Measurements from ENCODE around the gene TMEM179B. TPM values are rescaled to one million over a fixed set of nuclear protein-coding genes. Genes with fewer than 3 reads are reported as not detected.
"Not testable (repeated sequence)": the region's sequence is repeated elsewhere in the genome, so short reads cannot be mapped to it uniquely, and the experiment has no call there.

TMEM179B gene
- total RNA-seq, 1 donor from 2014 or later, result 34.6 TPM

- H3K9me3 Mint-ChIP-seq; intact Hi-C loops (cut with micrococcal nuclease); DNase-seq (ENCODE audit: low spot score); H3K4me3 Mint-ChIP-seq (ENCODE audit: low read depth); H3K27ac Mint-ChIP-seq; H3K27me3 Mint-ChIP-seq (ENCODE audit: low read depth): not testable (repeated sequence)
- peaks cover 48% of the 10 kb centered on the region for H3K36me3 Mint-ChIP-seq (ENCODE audit: low read depth)
- peaks cover 13% of the 10 kb centered on the region for H3K4me1 Mint-ChIP-seq (ENCODE audit: low read depth)
These were observed 40.9 kb downstream of the TMEM179B start for GRCh38 chr11:62828130-62828529.

GRCh38 chr11:62830904-62831519, 43.8 kb downstream of the TMEM179B start:
- intact Hi-C loops (cut with micrococcal nuclease), result loop anchor here (1.0 to 5.0 kb wide), 4 partner anchors 8 to 124 kb away; partner anchors contain the start of genes BSCL2, GNG3, NXF1 and WDR74
- no peak for DNase-seq (ENCODE audit: low spot score)
- Mint-ChIP-seq H3K27ac (peak overlapping the region; percentile 99), H3K9me3 (no peaks in the 10 kb centered on the region), H3K4me1 (ENCODE audit: low read depth) (peaks cover 21% of the 10 kb centered on the region), H3K4me3 (ENCODE audit: low read depth) (peak overlapping the region; percentile 94), H3K36me3 (ENCODE audit: low read depth) (peaks cover 46% of the 10 kb centered on the region), H3K27me3 (ENCODE audit: low read depth) (no peaks in the 10 kb centered on the region)

- peak within 1 kb of the TSS; percentile 99 for H3K27ac Mint-ChIP-seq
- peaks cover 52% of the 10 kb centered on the region for H3K36me3 Mint-ChIP-seq (ENCODE audit: low read depth)
- intact Hi-C loops (cut with micrococcal nuclease), result loop anchor here (1.0 to 5.0 kb wide), 5 partner anchors 8 to 124 kb away; partner anchors contain the start of genes BSCL2, GNG3, NXF1 and TMEM179B
- peak; percentile 99 for DNase-seq (ENCODE audit: low spot score)
- peaks cover 23% of the 10 kb centered on the region for H3K4me1 Mint-ChIP-seq (ENCODE audit: low read depth)
- no peaks in the 10 kb centered on the region for H3K9me3 Mint-ChIP-seq
- H3K4me3 Mint-ChIP-seq (ENCODE audit: low read depth), result peak within 1 kb of the TSS; percentile 94
- no peaks in the 10 kb centered on the region for H3K27me3 Mint-ChIP-seq (ENCODE audit: low read depth)
These were observed 44.5 kb downstream of the TMEM179B start, which contains the start of gene STX5 for GRCh38 chr11:62831520-62832335. STX5 (minus strand) TSS chr11:62832051; CDS start chr11:62831243, 808 bp downstream.

GRCh38 chr11:62832336-62833234, 45.4 kb downstream of the TMEM179B start, which contains the start of gene TEX54:
TEX54 (minus strand) TSS chr11:62832841.
- intact Hi-C loops (cut with micrococcal nuclease), result loop anchor here (1.0 to 5.0 kb wide), 2 partner anchors 45 to 125 kb away; partner anchors contain the start of genes BSCL2, GNG3 and TMEM179B
- Mint-ChIP-seq H3K36me3 (ENCODE audit: low read depth) (peaks cover 48% of the 10 kb centered on the region), H3K27ac (peak within 1 kb of the TSS; percentile 99), H3K27me3 (ENCODE audit: low read depth) (no peaks in the 10 kb centered on the region), H3K4me1 (ENCODE audit: low read depth) (peaks cover 26% of the 10 kb centered on the region), H3K9me3 (no peaks in the 10 kb centered on the region), H3K4me3 (ENCODE audit: low read depth) (peak within 1 kb of the TSS; percentile 94)
- DNase-seq (ENCODE audit: low spot score), result no peak

- H3K36me3 Mint-ChIP-seq (ENCODE audit: low read depth), result peaks cover 54% of the 10 kb centered on the region
- H3K4me3 Mint-ChIP-seq (ENCODE audit: low read depth), result no peak overlapping the region
- peaks cover 34% of the 10 kb centered on the region for H3K4me1 Mint-ChIP-seq (ENCODE audit: low read depth)
- no peaks in the 10 kb centered on the region for H3K9me3 Mint-ChIP-seq
- intact Hi-C loops (cut with micrococcal nuclease), result no loop called here
- no peak for DNase-seq (ENCODE audit: low spot score)
- no peaks in the 10 kb centered on the region for H3K27me3 Mint-ChIP-seq (ENCODE audit: low read depth)
- peak overlapping the region; percentile 24 for H3K27ac Mint-ChIP-seq
These were observed 48.1 kb downstream of the TMEM179B start for GRCh38 chr11:62835336-62835735.

GRCh38 chr11:62839050-62839945, 52.1 kb downstream of the TMEM179B start, which contains the start of gene WDR74:
WDR74 (minus strand) TSS chr11:62839590; CDS start chr11:62839570, 20 bp downstream.
- H3K36me3 Mint-ChIP-seq (ENCODE audit: low read depth), result peaks cover 35% of the 10 kb centered on the region
- no peak within 1 kb of the TSS for H3K4me3 Mint-ChIP-seq (ENCODE audit: low read depth)
- peak; percentile 89 for DNase-seq (ENCODE audit: low spot score)
- H3K4me1 Mint-ChIP-seq (ENCODE audit: low read depth), result peaks cover 21% of the 10 kb centered on the region
- intact Hi-C loops (cut with micrococcal nuclease), result loop anchor here (1.0 kb wide), 4 partner anchors 8 to 68 kb away; partner anchors contain the start of genes NXF1, TAF6L and TMEM179B
- no peaks in the 10 kb centered on the region for H3K9me3 Mint-ChIP-seq
- H3K27ac Mint-ChIP-seq, result no peak within 1 kb of the TSS
- no peaks in the 10 kb centered on the region for H3K27me3 Mint-ChIP-seq (ENCODE audit: low read depth)

Other genes starting within 250 kb of the TMEM179B start
- gene AHNAK, start 240.6 kb upstream of the TMEM179B start, total RNA-seq, result 105 and 108 TPM in 2 replicates
- gene EEF1G, start 213.5 kb upstream of the TMEM179B start, total RNA-seq, result 1,369 and 1,395 TPM in 2 replicates
- gene TUT1, start 195.9 kb upstream of the TMEM179B start, total RNA-seq, result 29.9 and 41.7 TPM in 2 replicates
- gene MTA2, start 185.5 kb upstream of the TMEM179B start, total RNA-seq, result 201 and 215 TPM in 2 replicates
- gene EML3, start 174.6 kb upstream of the TMEM179B start, total RNA-seq, result 144 and 146 TPM in 2 replicates
- gene ROM1, start 174.1 kb upstream of the TMEM179B start, total RNA-seq, result 1.4 and 2.8 TPM in 2 replicates
- gene B3GAT3, start 165.4 kb upstream of the TMEM179B start, total RNA-seq, result 70.0 and 81.4 TPM in 2 replicates
- 274 and 279 TPM in 2 replicates for gene GANAB, start 140.8 kb upstream of the TMEM179B start, total RNA-seq
- 35.2 and 35.7 TPM in 2 replicates for gene INTS5, start 134.1 kb upstream of the TMEM179B start, total RNA-seq
- 118 and 130 TPM in 2 replicates for gene C11orf98, start 122.2 kb upstream of the TMEM179B start, total RNA-seq
- gene CSKMT, start 122.1 kb upstream of the TMEM179B start, total RNA-seq, result 45.4 and 47.2 TPM in 2 replicates
- 8.0 and 9.5 TPM in 2 replicates for gene UQCC3, start 115.7 kb upstream of the TMEM179B start, total RNA-seq
- gene LBHD1, start 115.1 kb upstream of the TMEM179B start, total RNA-seq, result 21.4 and 21.7 TPM in 2 replicates
- gene UBXN1, start 108.3 kb upstream of the TMEM179B start, total RNA-seq, result 119 and 127 TPM in 2 replicates
- 0.18 and 0.23 TPM in 2 replicates for gene LRRN4CL, start 97.9 kb upstream of the TMEM179B start, total RNA-seq
- 28.7 and 32.8 TPM in 2 replicates for gene BSCL2, start 80.0 kb upstream of the TMEM179B start, total RNA-seq
- gene GNG3, start 79.7 kb upstream of the TMEM179B start, total RNA-seq, result not detected in 2 replicates
- gene HNRNPUL2, start 59.9 kb upstream of the TMEM179B start, total RNA-seq, result 62.6 and 63.5 TPM in 2 replicates
- 35.4 and 39.4 TPM in 2 replicates for gene TTC9C, start 58.9 kb upstream of the TMEM179B start, total RNA-seq
- gene ZBTB3, start 33.2 kb upstream of the TMEM179B start, total RNA-seq, result 7.3 and 9.3 TPM in 2 replicates
- 122 and 128 TPM in 2 replicates for gene POLR2G, start 25.8 kb upstream of the TMEM179B start, total RNA-seq
- 17.6 and 21.0 TPM in 2 replicates for gene TAF6L, start 16.0 kb upstream of the TMEM179B start, total RNA-seq
- 13.4 and 14.0 TPM in 2 replicates for gene TMEM223, start 4.6 kb downstream of the TMEM179B start, total RNA-seq
- gene NXF1, start 18.0 kb downstream of the TMEM179B start, total RNA-seq, result 134 and 139 TPM in 2 replicates
- 37.4 and 41.9 TPM in 2 replicates for gene STX5, start 44.6 kb downstream of the TMEM179B start, total RNA-seq
- 1.2 TPM in 1 of 2 replicates, not detected in the other for gene TEX54, start 45.4 kb downstream of the TMEM179B start, total RNA-seq
- 109 and 112 TPM in 2 replicates for gene WDR74, start 52.2 kb downstream of the TMEM179B start, total RNA-seq
- 245 and 286 TPM in 2 replicates for gene SLC3A2, start 93.5 kb downstream of the TMEM179B start, total RNA-seq
- gene CHRM1, start 134.0 kb downstream of the TMEM179B start, total RNA-seq, result not detected in 2 replicates
- gene SLC22A6, start 197.6 kb downstream of the TMEM179B start, total RNA-seq, result not detected in 2 replicates
- not detected in 2 replicates for gene SLC22A8, start 228.4 kb downstream of the TMEM179B start, total RNA-seq